ENCODE data around the gene NLGN2.
A peak's percentile ranks its signal among the peaks of the same experiment; 100 is the strongest.

The NLGN2 gene

DNA sequence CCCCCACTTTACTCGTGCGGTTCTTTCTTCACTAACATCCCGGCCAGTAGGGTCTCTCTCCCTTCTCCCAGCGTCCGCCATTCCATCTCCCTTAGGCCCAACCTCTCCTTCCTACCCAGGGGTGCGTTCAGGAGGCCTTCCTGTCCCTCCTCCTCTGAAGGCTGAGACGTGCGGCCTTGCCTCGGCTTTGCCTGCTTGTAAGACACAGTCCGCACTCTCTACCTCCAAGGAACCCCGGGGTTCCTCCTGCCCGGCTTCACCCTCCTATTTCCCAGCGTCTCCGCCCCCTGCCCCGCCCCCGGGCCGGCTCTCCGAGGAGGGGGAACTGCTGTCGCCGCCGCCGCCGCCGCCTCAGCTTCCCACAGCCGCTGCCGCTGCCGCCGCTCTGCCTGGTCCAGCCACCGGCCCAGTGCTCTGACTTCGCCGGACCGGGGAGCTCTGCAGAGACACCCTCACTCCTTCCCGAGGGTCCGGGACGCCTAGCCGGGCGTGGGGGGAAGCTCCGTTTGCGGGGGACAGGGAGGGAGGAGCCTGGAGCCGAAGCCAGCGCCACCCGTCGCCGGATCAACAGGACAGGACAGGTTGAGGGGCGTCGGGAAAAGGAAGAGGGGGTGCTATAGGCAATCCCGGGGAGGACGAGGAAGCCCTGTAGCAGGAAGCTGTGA is 30.4 kb downstream of the NLGN2 start:
- DNase-seq: peak in 9 of 14 donors; percentile 20 to 68 (median 39)

DNA sequence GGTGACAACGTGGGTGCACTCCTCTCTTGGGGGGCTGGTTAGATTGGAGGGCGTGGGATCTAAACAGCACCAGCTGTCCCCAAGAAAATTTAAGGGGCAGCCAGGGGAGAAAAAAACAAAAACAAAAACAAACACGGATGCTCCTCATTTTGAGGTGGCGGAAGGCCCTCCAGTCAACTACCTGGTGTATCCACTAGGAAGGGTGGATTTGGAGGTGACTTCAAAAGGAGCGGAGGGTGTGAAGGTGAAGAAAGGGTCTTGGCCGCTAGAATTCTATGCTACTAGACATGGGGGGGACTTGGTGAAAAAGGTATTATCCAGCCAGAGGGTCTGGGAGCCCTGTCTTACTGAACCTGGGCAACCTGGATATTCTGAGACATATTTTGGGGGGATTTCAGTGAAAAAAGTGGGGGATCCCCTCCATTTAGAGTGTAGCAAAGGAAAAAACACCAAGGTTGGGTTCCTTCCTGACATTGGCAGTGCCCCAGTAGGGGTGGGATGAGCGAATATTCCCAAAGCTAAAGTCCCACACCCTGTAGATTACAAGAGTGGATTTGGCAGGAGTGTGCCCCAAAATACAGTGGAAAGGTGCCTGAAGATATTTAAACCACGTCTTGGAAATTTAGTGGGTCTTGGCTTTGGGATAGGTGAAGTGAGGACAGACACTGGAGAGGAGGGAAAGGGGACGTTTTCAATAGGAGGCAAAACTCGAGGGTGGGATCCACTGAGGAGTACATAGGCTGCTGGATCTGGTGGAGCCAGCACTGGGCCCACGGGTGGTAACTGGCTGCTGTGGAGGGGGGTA is 31.2 kb downstream of the NLGN2 start:
- no peak for DNase-seq

DNA sequence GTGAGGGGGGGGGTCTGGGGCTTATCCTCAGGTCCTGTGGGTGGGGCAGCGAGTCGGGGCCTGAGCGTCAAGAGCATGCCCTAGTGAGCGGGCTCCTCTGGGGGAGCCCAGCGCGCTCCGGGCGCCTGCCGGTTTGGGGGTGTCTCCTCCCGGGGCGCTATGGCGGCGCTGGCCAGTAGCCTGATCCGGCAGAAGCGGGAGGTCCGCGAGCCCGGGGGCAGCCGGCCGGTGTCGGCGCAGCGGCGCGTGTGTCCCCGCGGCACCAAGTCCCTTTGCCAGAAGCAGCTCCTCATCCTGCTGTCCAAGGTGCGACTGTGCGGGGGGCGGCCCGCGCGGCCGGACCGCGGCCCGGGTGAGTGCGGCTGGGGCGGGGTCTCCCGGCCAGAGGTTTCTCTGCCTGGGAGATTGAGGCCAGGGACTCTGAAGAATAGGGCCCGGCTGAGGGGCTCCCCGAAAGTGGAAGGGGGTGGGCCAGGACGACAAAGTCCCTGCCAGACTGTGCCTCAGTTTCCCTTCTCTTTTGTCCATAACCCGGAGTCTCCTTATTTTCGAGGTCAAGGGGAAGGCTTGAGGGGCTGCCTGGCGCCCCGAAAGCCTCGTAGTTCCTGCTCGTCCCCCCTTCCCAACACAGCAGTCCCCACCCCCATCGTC is 31.9 kb downstream of the NLGN2 start, which contains the start of gene FGF11:
Gene FGF11 (plus strand): TSS at position 51 of the 651 bp plus-strand sequence. CDS start 109 bp downstream, at position 160.
- no peak for DNase-seq

DNA sequence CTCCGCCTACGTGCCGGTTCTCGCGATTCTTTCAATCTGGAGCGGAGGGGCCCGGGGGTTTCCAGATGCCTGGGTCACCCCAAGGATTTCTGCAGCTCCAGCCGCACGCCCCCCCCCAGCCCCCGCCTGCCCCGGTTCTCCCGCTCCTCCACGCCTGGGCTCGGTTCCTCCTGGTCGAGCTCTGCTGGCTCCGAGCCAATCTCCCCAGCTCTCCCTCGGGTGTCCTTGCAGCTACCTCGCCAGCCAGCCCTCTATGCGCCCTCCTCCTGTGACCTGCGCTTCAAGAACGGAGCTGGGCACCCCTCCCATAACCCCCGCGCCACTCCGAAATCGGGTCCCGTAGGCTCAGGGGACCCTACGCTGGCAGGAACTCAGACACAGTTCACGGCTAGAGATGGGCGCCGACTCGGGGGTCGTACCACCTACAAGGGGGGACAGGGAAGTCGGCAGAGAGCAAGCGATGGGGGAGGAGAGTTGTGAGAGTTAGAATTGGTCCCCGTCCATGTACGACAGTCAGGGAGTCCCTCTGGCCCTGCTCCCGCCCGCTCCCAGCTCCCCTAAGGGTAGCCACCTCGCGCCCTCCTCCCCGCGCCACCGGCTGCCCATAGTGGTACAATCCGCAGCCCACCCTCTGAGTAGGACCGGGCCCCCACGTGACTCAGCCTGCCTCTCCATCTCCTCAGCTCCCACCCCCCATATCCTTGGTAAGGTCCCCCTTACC is 32.6 kb downstream of the NLGN2 start:
- peak in 2 of 14 donors; percentile 47 to 59 for DNase-seq

DNA sequence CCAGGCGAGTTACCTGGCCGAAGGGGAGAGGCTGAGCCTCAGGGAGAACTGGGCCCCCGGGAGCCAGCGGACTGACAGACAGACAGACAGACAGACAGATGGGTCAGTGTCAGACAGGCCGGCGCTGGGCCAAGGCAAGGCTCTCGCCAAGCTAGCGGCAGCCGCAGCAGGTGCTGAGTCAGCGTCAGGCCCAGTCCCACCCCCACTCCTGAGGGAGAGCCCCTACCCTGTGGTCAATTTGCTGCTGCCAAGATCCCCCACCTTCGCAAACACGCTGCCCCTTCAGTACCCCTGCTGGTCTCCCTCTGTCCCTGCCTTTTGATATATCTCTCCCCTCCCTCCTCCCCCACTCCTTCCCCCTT is 33.2 kb downstream of the NLGN2 start:
- DNase-seq: peak in 2 of 14 donors; percentile 34 to 49

DNA sequence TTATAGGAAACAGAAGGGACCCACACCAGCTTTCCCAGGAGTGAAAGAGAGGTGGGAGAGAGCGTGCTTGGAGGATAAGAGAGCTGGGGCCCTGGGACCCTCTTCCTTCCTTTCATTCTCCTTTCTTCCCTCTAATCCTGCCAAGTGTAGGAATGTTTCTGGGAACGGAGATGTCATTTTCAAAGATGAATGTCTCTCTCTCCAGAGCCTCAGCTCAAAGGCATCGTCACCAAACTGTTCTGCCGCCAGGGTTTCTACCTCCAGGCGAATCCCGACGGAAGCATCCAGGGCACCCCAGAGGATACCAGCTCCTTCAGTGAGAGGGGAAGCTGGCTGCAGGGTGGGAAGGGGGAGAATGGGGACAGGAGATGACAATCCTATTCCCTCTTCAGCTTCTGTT is 33.6 kb downstream of the NLGN2 start:
- no peak for DNase-seq

DNA sequence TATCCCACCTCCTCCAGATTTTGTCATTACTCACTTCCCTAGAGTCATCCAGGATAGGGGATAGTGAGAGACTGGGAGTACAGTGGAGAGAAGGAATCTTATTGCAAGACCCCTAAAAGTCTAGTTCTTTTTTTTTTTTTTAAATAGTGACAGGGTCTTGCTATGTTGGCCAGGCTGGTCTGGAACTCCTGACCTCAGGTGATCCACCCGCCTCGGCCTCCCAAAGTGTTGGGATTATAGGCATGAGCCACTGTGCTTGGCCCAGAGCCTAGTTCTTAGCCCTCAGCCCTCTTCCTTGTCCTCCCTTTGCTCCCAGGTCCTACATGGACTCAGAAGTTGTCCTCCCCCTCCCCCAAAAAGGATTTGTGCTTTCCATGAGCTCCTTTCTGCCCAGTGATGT is 34.5 kb downstream of the NLGN2 start:
- no peak for DNase-seq

DNA sequence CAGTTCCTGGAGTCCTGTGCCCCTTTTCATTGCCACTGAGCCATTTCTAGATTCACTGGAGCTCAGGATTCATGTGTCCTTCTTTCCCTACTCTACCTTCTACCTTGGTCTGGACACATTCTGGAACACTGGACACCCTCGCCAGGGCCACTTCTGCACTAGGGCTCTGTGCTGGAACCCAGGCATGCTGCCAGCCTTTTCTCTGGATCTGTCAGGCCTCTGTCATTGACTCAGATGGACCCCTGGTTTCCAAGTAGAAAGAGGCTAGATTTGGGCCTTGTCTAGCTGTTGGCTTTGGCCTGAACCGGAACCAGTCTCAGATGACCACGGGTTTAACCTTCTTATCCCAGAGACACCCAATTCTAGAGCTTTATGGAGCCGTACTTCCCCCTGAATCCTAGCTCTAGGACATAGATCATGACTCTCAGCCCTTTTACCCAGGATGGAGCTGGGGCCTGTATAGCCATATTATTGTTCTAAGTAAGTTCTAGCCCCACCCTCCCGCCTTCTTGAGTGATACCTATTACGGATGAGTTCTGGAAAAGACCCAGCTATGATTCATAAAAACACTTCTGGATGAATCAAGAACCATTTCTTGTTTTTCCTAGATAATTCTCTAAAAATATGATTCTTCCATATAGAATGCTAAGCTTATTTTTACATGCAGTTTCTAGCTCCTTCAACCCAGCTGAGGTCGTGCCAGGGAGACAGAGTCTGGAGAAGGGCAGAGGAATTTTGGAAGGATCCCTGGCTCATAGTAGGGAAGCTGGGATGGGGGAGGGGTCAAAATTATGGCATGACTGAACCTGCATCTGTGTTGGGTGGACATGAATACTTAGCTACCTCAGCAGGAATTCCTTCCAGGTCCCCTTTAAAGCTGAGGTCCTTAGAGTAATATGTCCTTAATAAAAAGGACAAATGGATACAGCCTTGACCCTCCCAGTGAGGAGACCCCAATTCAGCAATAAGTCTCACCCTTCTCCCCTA is 36.1 kb downstream of the NLGN2 start:
- no peak for DNase-seq

DNA sequence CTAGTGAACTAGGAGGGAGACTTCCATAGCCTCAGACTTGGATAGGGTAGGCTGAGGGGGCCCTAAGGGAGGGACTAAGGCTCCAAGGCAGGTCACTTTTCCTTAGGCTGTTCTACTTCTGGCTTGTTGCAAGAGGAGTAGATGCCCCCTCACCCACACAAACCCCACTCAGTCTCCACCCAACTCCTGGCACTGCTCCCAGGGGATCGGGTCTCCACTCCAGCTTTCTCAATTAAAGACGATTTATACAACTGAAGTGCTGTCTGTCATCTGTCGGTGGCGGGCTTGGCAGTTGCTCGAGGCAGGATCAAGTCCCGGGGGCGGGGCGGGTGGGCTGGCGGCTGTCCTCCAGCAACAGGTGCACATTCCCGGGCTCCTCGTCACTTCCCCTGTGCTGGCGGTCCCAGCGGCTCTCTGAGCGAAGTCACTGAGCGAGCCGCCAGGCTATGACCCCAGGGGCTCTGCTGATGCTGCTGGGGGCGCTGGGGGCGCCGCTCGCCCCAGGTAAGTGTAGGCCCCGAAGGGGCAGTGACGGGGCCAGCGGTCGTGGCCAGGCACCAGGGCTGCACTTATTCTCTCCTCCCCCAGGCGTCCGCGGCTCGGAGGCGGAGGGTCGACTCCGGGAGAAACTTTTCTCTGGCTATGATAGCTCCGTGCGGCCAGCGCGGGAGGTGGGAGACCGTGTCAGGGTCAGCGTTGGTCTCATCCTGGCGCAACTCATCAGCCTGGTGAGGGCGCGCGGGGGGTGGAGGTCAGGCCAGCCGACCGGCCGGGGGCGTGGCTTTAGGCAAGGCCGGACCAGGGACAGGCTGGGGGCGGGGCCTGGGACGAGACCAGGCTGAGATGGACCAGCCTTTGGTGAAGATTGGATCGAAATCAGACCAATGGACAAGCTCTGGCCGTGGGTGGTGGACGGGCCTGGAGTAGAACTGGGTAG is 37.3 kb downstream of the NLGN2 start, which contains the start of gene CHRNB1:
Gene CHRNB1 (plus strand): TSS at position 380 of the 937 bp plus-strand sequence. CDS start 67 bp downstream, at position 447.
- DNase-seq: peak in 10 of 14 donors; percentile 18 to 75 (median 47)

DNA sequence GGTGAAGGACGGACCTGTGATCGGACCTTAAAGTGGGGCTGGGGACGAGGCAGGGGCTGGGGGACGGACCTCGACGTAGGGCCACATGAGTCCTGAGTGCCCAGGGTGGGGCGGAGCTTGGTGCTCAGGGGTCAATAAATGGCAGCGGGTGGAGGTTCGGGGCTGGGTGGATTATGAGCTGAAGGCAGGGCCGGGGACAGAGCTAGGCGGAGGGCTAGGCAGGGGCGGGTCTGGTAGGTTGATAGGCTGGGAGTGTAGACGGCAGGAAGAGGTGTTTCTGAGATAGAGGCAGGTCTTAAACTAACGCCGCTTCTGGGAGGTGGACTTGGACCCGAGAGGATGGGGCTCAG is 37.9 kb downstream of the NLGN2 start:
- DNase-seq: peak in 1 of 14 donors; percentile 64

DNA sequence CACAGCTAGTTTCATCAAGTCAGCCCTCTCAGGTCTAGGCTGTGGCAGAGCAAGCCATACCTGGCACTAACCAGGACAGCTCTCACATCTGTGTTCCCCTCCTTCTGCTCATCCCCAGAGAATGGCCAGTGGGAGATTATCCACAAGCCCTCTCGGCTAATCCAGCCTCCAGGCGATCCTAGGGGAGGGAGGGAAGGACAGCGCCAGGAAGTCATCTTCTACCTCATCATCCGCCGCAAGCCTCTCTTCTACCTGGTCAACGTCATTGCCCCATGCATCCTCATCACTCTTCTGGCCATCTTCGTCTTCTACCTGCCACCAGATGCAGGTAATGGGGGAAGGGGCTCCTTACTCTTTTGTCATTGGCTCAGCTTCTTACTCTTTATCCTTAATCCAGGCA is 40.8 kb downstream of the NLGN2 start:
- DNase-seq: no peak

DNA sequence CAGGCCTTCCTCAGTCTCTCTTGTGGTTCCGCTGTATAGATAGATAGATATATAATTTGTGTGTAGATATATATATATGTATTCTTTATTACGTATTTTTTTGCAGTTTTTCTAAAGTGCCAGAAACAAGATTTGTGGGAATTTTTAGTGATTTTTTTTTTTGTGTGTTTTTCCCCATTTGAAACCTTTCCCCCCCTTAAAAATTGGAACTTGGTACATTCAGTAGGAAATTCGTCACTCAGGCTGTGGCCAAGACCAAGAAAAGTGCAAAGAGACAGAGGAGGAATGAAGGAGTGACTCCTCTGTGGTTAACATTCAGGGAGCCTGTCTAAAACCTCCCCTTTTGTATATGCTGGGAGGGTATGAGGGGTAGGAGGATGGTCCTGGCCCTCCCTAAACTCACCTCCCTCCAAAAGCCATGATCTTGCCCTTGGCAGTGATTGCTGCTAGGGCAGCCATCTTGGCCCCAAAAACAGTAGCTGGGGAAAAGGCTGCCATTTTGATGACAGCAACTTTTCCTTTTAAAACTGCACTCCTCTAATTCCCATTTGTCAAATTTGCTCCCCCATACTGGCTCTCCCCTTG is 52.4 kb downstream of the NLGN2 start:
- DNase-seq: no peak

DNA sequence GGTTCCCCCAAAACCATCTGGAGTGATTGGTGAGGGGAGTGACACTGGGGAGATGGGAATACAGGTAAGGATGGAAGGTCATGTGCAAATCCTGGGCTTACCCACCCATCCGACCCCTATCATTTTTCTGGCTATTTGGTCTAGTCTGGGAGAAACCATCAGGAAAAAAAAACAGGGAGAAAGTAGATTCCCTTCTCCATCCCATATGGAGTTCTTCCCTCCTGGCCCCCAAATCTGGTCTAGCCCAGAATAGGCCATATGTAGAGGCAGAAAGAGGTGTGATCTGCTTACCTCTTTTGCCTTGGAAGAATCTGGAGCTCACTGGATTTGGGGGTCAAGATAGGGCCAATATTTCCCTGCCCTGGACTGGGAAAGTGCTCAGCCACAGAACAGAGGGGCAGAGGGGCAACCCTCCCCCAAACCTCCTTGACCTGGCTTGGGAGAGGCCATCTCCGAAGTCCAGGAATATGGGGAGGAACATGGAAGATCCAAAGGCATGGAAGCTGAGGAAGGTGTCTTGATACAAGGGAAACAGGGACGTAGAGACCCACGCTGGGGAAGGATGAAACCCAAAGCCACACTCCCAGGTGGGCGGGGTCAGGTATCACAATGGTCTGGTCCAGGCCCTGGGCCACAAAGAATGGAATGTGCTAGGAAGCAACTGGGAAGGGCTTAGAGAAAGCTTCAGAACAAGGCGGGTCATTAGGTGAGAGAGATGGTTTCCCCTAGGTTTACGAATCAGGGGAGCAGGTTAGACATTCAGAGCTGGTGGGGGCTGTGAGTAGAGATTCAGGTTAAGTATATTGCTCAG is 53.4 kb downstream of the NLGN2 start:
- no peak for DNase-seq

DNA sequence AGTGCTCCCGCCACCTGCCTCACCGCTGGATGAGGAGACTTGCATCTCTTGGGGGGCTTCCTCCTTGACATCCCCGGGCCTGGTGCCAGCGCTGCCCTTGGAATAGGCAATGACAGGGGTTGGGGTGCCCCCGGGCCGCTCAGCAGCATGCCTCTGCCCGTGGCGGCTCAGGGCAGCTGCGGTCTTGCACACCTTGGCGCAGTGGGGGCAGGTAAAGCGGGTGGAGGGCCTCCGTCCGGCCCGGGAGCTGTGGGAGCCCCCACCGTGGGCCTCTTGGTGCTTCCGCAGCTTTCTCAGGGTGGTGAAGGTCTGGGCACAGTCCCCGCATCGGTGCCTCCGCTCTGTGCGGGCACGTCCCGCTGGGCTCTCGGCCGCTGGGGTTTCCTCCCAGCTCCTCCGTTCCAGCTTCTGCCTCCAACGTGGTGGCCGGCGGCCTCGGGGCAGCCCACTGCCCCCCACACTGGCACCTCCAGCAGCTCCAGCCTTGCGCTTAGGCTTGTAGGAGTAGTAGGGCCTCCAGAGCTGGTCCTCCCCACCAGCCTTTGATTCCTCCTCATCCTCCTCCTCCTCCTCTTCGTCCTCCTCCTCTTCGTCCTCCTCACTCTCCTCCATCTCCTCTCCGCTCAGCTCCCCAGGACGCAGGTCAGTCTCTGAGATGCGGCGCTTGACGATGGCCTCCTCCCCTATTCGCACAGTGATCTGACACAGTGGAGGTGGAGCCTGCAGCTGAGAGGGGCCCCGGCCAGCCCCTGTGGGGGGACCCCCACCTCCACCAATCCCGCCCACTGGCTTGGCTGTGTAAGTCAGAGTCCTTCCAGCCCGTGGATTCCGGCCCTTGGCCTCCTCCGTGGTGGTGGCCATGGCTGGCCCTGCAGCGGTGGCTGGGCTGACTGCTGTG is 55.1 kb downstream of the NLGN2 start:
- no peak for DNase-seq

DNA sequence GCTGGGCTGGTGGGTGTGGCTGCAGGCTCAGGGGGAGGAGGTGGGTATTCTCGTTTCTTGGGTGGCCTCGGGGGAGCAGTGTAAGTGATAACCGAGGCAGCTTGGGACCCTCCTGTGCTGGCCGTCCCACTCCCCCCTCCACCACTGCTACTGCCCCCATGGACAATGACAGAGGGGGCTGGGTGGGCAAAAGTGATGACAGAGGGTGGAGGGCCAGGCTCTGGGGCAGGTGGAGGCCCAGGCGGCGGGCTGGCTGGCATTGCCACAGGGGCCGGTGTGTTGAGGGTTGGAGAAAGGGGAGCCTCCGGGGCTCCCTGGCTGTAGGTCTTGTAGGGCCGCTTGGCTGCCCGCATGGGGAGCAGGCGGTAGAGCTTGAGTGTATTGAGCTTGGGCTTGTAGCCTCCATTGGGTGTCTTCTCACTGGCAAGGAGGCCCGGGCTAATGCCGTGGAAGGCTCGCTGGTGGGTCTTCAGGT is 55.8 kb downstream of the NLGN2 start:
- no peak for DNase-seq

DNA sequence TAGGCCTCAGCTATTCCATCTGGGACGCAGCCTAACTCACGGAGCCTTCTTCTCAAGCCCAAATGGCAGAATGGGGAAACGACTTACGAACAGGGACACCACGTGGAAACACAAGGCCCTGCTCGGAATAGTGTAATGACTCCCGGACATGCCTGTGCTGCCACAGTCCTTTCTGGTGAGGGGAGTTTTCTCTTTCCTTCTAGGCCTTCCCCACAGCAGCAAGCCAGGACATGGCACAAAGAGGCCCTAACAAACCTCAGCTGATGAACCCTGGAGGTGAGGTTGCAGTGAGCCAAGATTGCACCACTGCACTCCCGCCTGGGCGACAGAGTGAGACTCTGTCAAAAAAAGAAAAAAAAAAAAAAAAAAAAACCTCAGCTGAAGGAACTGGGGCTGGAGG is 56.4 kb downstream of the NLGN2 start:
- DNase-seq: no peak

DNA sequence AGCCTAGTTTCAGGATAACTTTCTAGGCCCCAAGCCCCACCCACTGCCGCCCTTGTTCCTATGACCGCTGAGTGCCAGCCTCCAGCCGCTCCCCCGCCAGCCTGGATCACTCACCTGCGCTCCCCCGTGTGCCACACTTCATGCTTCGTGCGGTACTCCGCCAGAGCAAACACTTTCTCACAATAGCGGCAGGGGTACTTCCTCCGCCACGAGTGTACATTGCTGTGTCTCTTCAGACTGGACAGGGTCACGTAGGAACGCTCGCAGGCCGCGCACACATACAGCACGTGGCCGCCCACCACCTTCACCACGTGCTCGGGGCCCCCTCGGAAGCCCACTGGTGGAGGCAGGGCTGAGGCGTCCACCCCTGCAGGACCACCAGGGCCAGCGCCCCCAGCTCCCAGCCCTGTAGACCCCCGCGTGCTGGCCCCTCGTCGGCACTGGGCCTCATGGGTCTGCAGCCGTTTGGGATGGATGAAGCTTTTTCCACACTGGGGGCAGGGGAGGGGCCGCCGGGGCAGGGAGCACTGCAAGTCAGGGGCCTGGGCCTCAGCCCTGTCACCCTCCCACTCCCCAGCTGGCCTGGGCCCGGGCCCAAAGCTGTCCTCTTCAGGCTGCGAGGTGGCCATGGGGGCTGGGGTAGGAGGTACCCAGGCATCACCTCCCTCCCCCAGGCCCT is 58.1 kb downstream of the NLGN2 start:
- no peak for DNase-seq
